Stimulated activated CD8-positive, alpha-beta memory T cell treated with anti-CD3 and anti-CD28 coated beads, Interleukin-12 subunit alpha, Interleukin-12 subunit beta, amount 100 ng/mL, for 1 hour (primary cell): ENCODE results near the gene ROBO2.

Experiments
- DNase-seq: peaks from one replicate; pipeline ENCODE4 v3.0.0-alpha.2; 2020; ENCODE audit warnings: low read depth

The ROBO2 gene

GRCh38 chr3:77412021-77412438 lies 372.1 kb downstream of the ROBO2 start:
- no peak for DNase-seq

GRCh38 chr3:77412584-77412983 lies 372.7 kb downstream of the ROBO2 start:
- DNase-seq: no peak

- no peak for DNase-seq
Observed at GRCh38 chr3:77414881-77415280, 375.0 kb downstream of the ROBO2 start.

GRCh38 chr3:77420336-77420735 lies 380.4 kb downstream of the ROBO2 start:
- DNase-seq: no peak

GRCh38 chr3:77421916-77422315 lies 382.0 kb downstream of the ROBO2 start:
- DNase-seq: no peak

- DNase-seq: no peak
Observed at GRCh38 chr3:77426531-77426930, 386.6 kb downstream of the ROBO2 start.

- DNase-seq: no peak
Observed at GRCh38 chr3:77427528-77427927, 387.6 kb downstream of the ROBO2 start.

- no peak for DNase-seq
Observed at GRCh38 chr3:77436908-77437307, 397.0 kb downstream of the ROBO2 start.

- no peak for DNase-seq
Observed at GRCh38 chr3:77446084-77446483, 406.2 kb downstream of the ROBO2 start.

- no peak for DNase-seq
Observed at GRCh38 chr3:77446761-77447160, 406.9 kb downstream of the ROBO2 start.

- no peak for DNase-seq
Observed at GRCh38 chr3:77449459-77450350, 409.8 kb downstream of the ROBO2 start.

- DNase-seq: no peak
Observed at GRCh38 chr3:77456431-77456830, 416.5 kb downstream of the ROBO2 start.

- DNase-seq: no peak
Observed at GRCh38 chr3:77456906-77457305, 417.0 kb downstream of the ROBO2 start.

- DNase-seq: no peak
Observed at GRCh38 chr3:77459926-77460325, 420.0 kb downstream of the ROBO2 start.

GRCh38 chr3:77460326-77460725 lies 420.4 kb downstream of the ROBO2 start:
- DNase-seq: no peak

GRCh38 chr3:77462951-77463350 lies 423.1 kb downstream of the ROBO2 start:
- DNase-seq: no peak

- no peak for DNase-seq
Observed at GRCh38 chr3:77464111-77464688, 424.3 kb downstream of the ROBO2 start.

GRCh38 chr3:77466562-77467115 lies 426.7 kb downstream of the ROBO2 start:
- no peak for DNase-seq

- no peak for DNase-seq
Observed at GRCh38 chr3:77467702-77468625, 428.1 kb downstream of the ROBO2 start.

- no peak for DNase-seq
Observed at GRCh38 chr3:77468626-77469020, 428.7 kb downstream of the ROBO2 start.

- no peak for DNase-seq
Observed at GRCh38 chr3:77475507-77475906, 435.6 kb downstream of the ROBO2 start.

- no peak for DNase-seq
Observed at GRCh38 chr3:77479021-77479420, 439.1 kb downstream of the ROBO2 start.
